Nephron (organoid): Measurements from ENCODE around the gene MYL5.
"Not testable (repeated sequence)": the region's sequence is repeated elsewhere in the genome, so short reads cannot be mapped to it uniquely, and the experiment has no call there.

Source experiments
- H3K27ac Mint-ChIP-seq, 3 experiments: 2 replicates each; pipeline ENCODE4 v1.8.0; 2020; ENCODE audit warnings: mixed read lengths in 3 of 3, mild to moderate bottlenecking in 2 of 3, moderate library complexity in 1 of 3
- H3K27me3 Mint-ChIP-seq: 2 replicates; pipeline ENCODE4 v1.8.0; 2021; ENCODE audit warnings: low read depth, mild to moderate bottlenecking, moderate library complexity, mixed read lengths
- H3K36me3 Mint-ChIP-seq: 2 replicates; pipeline ENCODE4 v1.8.0; 2020; ENCODE audit warnings: low read depth, mixed read lengths
- H3K4me1 Mint-ChIP-seq: 2 replicates; pipeline ENCODE4 v1.8.0; 2020; ENCODE audit warnings: mixed read lengths
- H3K4me3 Mint-ChIP-seq, 3 experiments: 2 replicates each; pipeline ENCODE4 v1.8.0; 2020; ENCODE audit warnings: mild to moderate bottlenecking in 3 of 3, mixed read lengths in 3 of 3, moderate library complexity in 2 of 3
- H3K9me3 Mint-ChIP-seq: 2 replicates; pipeline ENCODE4 v1.8.0; 2020; ENCODE audit warnings: mixed read lengths
- CTCF ChIP-seq, 3 experiments: fragments of 200-600 bp; sonication (generic); IDR thresholded peaks; one replicate each; pipeline ENCODE4 v1.5.0; 2021; ENCODE audit warnings: antibody characterized with exemption in 3 of 3; ENCODE audit not compliant: unreplicated experiment in 3 of 3

MYL5 gene

DNA sequence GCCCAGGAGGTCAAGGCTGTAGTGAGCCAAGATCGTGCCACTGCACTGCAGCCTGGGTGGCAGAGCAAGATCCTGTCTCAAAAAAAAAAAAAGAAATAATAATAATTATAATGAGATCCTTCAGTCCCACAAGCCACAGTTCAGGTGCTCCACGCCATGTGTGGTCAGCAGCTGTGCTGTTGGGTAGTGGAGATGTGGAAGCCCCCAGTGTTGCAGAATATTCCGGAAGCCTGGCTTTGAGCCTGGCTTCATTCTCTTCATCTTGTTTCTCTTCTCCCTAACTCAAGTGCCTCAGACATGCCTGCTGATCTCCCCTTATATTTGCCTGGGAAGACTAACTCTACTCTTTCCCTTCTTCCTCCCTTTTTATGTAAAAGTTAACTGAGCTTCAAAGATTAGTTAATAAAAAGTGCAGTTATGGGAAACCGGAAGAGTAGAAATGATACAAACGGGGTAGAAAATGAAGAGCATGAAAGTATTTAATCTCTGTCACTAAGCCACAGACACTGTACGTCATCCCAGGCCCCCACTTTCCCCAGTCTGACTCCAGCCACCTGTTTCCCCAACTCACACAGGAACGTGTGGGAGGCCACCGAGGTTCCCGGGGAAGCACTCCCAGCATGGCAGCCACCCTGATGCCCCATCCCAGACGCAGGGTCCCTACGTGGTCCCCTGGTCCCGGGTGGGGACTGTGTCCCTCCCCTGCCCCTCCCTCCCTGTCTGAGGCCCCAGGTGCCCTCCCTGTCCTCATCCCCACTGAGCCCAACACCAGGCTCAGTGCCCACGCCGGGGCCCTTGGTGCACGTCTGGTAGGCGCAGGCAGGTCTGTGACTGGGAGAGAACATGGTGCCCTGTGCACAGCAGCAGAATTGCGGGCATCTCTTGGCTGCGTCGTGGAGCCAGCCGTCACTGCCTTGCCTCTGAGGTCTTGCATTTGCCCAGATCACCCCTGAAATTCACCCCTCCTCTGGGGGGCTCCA, 55.3 kb downstream of the MYL5 start:
- no peaks in the 10 kb centered on the region for H3K9me3 Mint-ChIP-seq
- H3K27ac Mint-ChIP-seq = peak overlapping the region; percentile 32 to 89 (median 86)
- no peak overlapping the region for H3K4me3 Mint-ChIP-seq
- TF ChIP-seq CTCF (IDR thresholded peaks at IDR 0.05; ENCODE audit: unreplicated experiment in 3 of 3) = no peak
- peaks cover 40% of the 10 kb centered on the region for H3K4me1 Mint-ChIP-seq
- H3K36me3 Mint-ChIP-seq = peaks cover 50% of the 10 kb centered on the region
- no peaks in the 10 kb centered on the region for H3K27me3 Mint-ChIP-seq

DNA sequence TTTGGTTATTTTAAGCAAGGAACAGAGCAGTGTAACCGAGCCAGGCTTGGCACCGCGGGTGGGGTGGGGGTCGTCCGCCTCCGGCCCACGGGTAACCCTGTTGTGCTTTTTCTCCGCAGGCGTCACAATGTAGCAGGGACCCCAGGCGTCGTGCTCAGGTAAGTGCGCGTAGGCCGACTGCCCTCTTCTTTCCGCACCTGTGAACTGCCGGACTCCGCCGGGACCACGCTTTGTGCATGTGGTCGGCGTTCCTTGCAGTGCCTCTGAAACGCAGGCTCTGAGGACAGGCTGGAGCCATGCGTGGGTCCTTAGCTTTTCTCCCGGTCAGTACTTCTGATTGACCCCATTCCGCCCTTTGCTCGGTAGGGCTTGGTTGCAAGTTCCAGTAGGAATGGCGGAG, 56.2 kb downstream of the MYL5 start:
- peak overlapping the region in 2 of 3 experiments; percentile 40 to 51 for H3K27ac Mint-ChIP-seq
- no peaks in the 10 kb centered on the region for H3K27me3 Mint-ChIP-seq
- TF ChIP-seq CTCF (IDR thresholded peaks at IDR 0.05; ENCODE audit: unreplicated experiment in 3 of 3) = no peak
- H3K9me3 Mint-ChIP-seq = no peaks in the 10 kb centered on the region
- peaks cover 54% of the 10 kb centered on the region for H3K36me3 Mint-ChIP-seq
- no peak overlapping the region for H3K4me3 Mint-ChIP-seq
- H3K4me1 Mint-ChIP-seq = peaks cover 36% of the 10 kb centered on the region

GRCh38 chr4:730946-731904, 56.9 kb downstream of the MYL5 start:
- Mint-ChIP-seq H3K27ac (peak overlapping the region in 1 of 3 experiments; percentile 51), H3K36me3 (peaks cover 57% of the 10 kb centered on the region), H3K4me1 (peaks cover 32% of the 10 kb centered on the region)
- not testable (repeated sequence) for H3K27me3 Mint-ChIP-seq, H3K9me3 Mint-ChIP-seq, H3K4me3 Mint-ChIP-seq
